IMR-90 (cell line): ENCODE measurements around the gene RPS6KA3.

Experiments
- BHLHE40 ChIP-seq: fragments of 150-350 bp; IDR thresholded peaks from 2 replicates; pipeline ENCODE4 v1.6.1; 2016; ENCODE audit warnings: mild to moderate bottlenecking, low read depth, low read length
- CEBPB ChIP-seq: IDR thresholded peaks from 2 replicates; pipeline ENCODE4 v1.6.1; 2012; ENCODE audit warnings: low read depth, low read length, improper control_type of control experiment
- CTCF ChIP-seq: conservative IDR thresholded peaks from 2 replicates; pipeline ENCODE4 v1.5.1; 2012; ENCODE audit warnings: mild to moderate bottlenecking, low read depth, low read length, improper control_type of control experiment
- FOS ChIP-seq: fragments of 150-350 bp; IDR thresholded peaks from 2 replicates; pipeline ENCODE4 v1.6.1; 2016; ENCODE audit warnings: low read depth, low read length
- MAFK ChIP-seq: IDR thresholded peaks from 2 replicates; pipeline ENCODE4 v1.6.1; 2012; ENCODE audit warnings: low read depth, low read length, improper control_type of control experiment
- MAZ ChIP-seq: IDR thresholded peaks from 2 replicates; pipeline ENCODE4 v1.6.1; 2012; ENCODE audit warnings: low read depth, mild to moderate bottlenecking, low read length, improper control_type of control experiment, moderate library complexity, borderline replicate concordance
- MXI1 ChIP-seq: IDR thresholded peaks from 2 replicates; pipeline ENCODE4 v1.6.1; 2012; ENCODE audit warnings: low read depth, mild to moderate bottlenecking, low read length, moderate library complexity, borderline replicate concordance
- POLR2A ChIP-seq: IDR thresholded peaks from 2 replicates; pipeline ENCODE4 v1.6.1; 2012; ENCODE audit warnings: mild to moderate bottlenecking, low read depth, low read length
- RAD21 ChIP-seq: IDR thresholded peaks from 2 replicates; pipeline ENCODE4 v1.6.1; 2012; ENCODE audit warnings: low read length, improper control_type of control experiment
- RCOR1 ChIP-seq: IDR thresholded peaks from 2 replicates; pipeline ENCODE4 v1.6.1; 2012; ENCODE audit warnings: mild to moderate bottlenecking, low read length, improper control_type of control experiment; ENCODE audit not compliant: insufficient replicate concordance
- TF ChIP-seq, protein P1 (sequence below): fragments of 150-350 bp; IDR thresholded peaks from 2 replicates; pipeline ENCODE4 v1.6.1; 2017; ENCODE audit warnings: mild to moderate bottlenecking, antibody characterized with exemption, low read length, low read depth

DNA sequence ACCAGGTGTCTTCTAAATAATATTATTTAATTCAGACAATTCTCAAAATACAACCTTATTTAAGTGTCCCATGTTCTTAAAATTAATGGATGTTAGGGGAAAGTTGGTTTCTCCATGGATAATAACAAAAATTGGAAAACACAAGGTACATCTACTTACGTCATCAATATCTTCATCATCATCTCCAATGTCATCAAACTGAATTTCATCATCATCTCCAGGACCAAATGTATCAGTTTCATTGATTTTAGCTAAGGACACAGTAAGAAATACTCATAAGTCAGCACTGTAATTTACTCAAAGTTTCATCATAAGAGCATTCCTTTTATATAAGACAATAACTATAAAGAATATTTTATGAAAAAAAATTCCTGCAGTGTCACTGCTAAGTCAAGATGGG, 136.4 kb downstream of the RPS6KA3 start:
- TF ChIP-seq RAD21, result no peak
- TF ChIP-seq CEBPB, result peak; percentile 41; the same call in 1 of the 2 replicates
- no peak for TF ChIP-seq POLR2A
- TF ChIP-seq, protein P1, sequence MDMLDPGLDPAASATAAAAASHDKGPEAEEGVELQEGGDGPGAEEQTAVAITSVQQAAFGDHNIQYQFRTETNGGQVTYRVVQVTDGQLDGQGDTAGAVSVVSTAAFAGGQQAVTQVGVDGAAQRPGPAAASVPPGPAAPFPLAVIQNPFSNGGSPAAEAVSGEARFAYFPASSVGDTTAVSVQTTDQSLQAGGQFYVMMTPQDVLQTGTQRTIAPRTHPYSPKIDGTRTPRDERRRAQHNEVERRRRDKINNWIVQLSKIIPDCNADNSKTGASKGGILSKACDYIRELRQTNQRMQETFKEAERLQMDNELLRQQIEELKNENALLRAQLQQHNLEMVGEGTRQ, result no peak
- no peak for TF ChIP-seq CTCF
- TF ChIP-seq MAFK, result no peak
- no peak for TF ChIP-seq MXI1
- no peak for TF ChIP-seq BHLHE40
- TF ChIP-seq RCOR1, result no peak
- TF ChIP-seq MAZ, result no peak
- TF ChIP-seq FOS, result no peak
